ENCODE data around the gene RSPRY1. TPM values are rescaled to one million over a fixed set of nuclear protein-coding genes. Genes with fewer than 3 reads are reported as not detected.

RSPRY1 gene
- total and polyA plus RNA-seq, 2 of the 8 experiments (the other 6 are each of a cell fraction or from before 2014, with no cell fraction given), result 11.5 to 32.5 TPM

- Histone ChIP-seq H3K23me2 (ENCODE audit: low read depth, low read length) (no peaks in the 10 kb centered on the region), H3K4me1 (replicated peaks in 1 of 4; ENCODE audit: control insufficient read depth in 3 of 4, insufficient read depth in 4 of 4, low read length in 3 of 4) (no peaks in the 10 kb centered on the region), H3K79me2 (ENCODE audit: control insufficient read depth in 1 of 2, insufficient read depth in 2 of 2, low read length in 2 of 2) (no peaks in the 10 kb centered on the region), H3K4ac (replicated peaks; ENCODE audit: insufficient read length, low read depth, low read length) (no peak overlapping the region), H2BK5ac (ENCODE audit: low read depth, low read length) (no peak overlapping the region), H2BK20ac (ENCODE audit: low read length) (no peak overlapping the region), H3K79me1 (ENCODE audit: low read depth, low read length) (no peaks in the 10 kb centered on the region), H3K18ac (ENCODE audit: extremely low read depth, low read length) (no peak overlapping the region), H3K14ac (ENCODE audit: insufficient read length) (no peak overlapping the region), H3K36me3 (ENCODE audit: control insufficient read depth in 2 of 4, insufficient read depth in 4 of 4, low read length in 3 of 4) (peaks cover 11 to 65% (median 25%) of the 10 kb centered on the region in 4 experiments; a peak in 7 of 8 replicates), H3K56ac (replicated peaks; ENCODE audit: insufficient read length, low read depth, low read length) (no peak overlapping the region), H3K27me3 (replicated peaks in 1 of 4; ENCODE audit: control insufficient read depth in 3 of 4, extremely low read depth in 1 of 4, insufficient read depth in 3 of 4, low read length in 3 of 4) (no peaks in the 10 kb centered on the region), H2BK120ac (replicated peaks; ENCODE audit: low read depth, low read length) (no peak overlapping the region), H2AFZ (ENCODE audit: low read length) (no peak overlapping the region), H3K23ac (ENCODE audit: insufficient read length) (no peak overlapping the region), H4K5ac (ENCODE audit: insufficient read length, low read depth, low read length) (no peak overlapping the region), H2BK12ac (ENCODE audit: low read depth, low read length) (no peak overlapping the region), H3K9ac (replicated peaks in 1 of 4; ENCODE audit: extremely low read depth in 1 of 4, low read depth in 3 of 4, low read length in 3 of 4) (no peak overlapping the region), H3K4me3 (ENCODE audit: extremely low read depth in 1 of 4, insufficient read depth in 2 of 4, low read depth in 3 of 4, low read length in 4 of 4) (no peak overlapping the region), H3K9me3 (ENCODE audit: insufficient read depth in 2 of 2, low read depth in 1 of 2, low read length in 1 of 2) (no peaks in the 10 kb centered on the region), H2AK5ac (ENCODE audit: low read depth, low read length) (no peak overlapping the region), H4K91ac (replicated peaks; ENCODE audit: insufficient read length, low read length) (no peak overlapping the region), H3K27ac (ENCODE audit: low read depth, low read length) (no peak overlapping the region), H4K8ac (ENCODE audit: extremely low read depth, insufficient read depth, low read length) (no peak overlapping the region), H3K4me2 (ENCODE audit: insufficient read depth in 1 of 2, low read depth in 2 of 2, low read length in 2 of 2) (no peak overlapping the region), H2BK15ac (ENCODE audit: low read length) (no peak overlapping the region), H4K20me1 (replicated peaks in 1 of 2; ENCODE audit: control insufficient read depth in 1 of 2, insufficient read depth in 2 of 2, low read length in 2 of 2) (peaks cover 0 to 1% of the 10 kb centered on the region in 2 experiments)
- TF ChIP-seq CBX5 (IDR thresholded peaks at IDR 0.05; ENCODE audit: low read depth, low read length) (no peak), POU5F1 (IDR thresholded peaks at IDR 0.05; ENCODE audit: low read depth, low read length) (no peak), MAX (IDR thresholded peaks at IDR 0.05) (no peak), CBX8 (IDR thresholded peaks at IDR 0.05; ENCODE audit: borderline replicate concordance, low read depth, low read length) (no peak)
- FAIRE-seq, result no peak
- DNase-seq (ENCODE audit: low read depth in 1 of 2, low spot score in 2 of 2), result no peak
- POLR2A ChIA-PET (ENCODE audit: partially characterized antibody), result no interaction called here
- CTCF ChIA-PET (ENCODE audit: partially characterized antibody), result no interaction called here
- 93% methylated on average over 4 of the region's 5 CpGs; no CpG with 5 or more reads in 1 of the 2 experiments for WGBS, 2 experiments (ENCODE audit: extremely low coverage in 1 of 2, insufficient coverage in 1 of 2, insufficient read length in 1 of 2, insufficient replicate concordance in 2 of 2, low coverage in 1 of 2, low lambda C conversion rate in 2 of 2, missing lambda C conversion rate in 1 of 2)
Observed at GRCh38 chr16:57209780-57210179, 23.7 kb downstream of the RSPRY1 start.

Data from H1 (cell line).